Lower leg skin (tissue), 3 donors: ENCODE measurements around the gene XRRA1.
A peak's percentile ranks its signal among the peaks of the same experiment; 100 is the strongest.

Experiments
- CTCF ChIP-seq, 3 donors: fragments of 450-650 bp; IDR thresholded peaks; one replicate each; pipeline ENCODE4 v1.5.1; 2016; ENCODE audit warnings: antibody characterized with exemption in 3 of 3, mild to moderate bottlenecking in 3 of 3, moderate library complexity in 2 of 3
- POLR2A ChIP-seq, 2 donors: fragments of 450-650 bp; IDR thresholded peaks; one replicate each; pipeline ENCODE4 v1.6.1; 2016 to 2017; ENCODE audit warnings: antibody characterized with exemption in 2 of 2, mild to moderate bottlenecking in 1 of 2, moderate library complexity in 1 of 2

- TF ChIP-seq CTCF (IDR thresholded peaks at IDR 0.05) (no peak), POLR2A (IDR thresholded peaks at IDR 0.05) (peak in 1 of 2 donors; percentile 64)
Observed at GRCh38 chr11:74948898-74949752, at the start of gene XRRA1, which contains the start of gene SPCS2.
